ENCODE data around the gene TH. TPM values are rescaled to one million over a fixed set of nuclear protein-coding genes. Genes with fewer than 3 reads are reported as not detected.

TH gene
- total RNA-seq, result 0.20 TPM in 1 of 2 replicates, not detected in the other

GRCh38 chr11:2171591-2172003 is at the start of gene TH:
TSS of gene TH (minus strand) at chr11:2171815. CDS start at chr11:2171786, 29 bp downstream.

GRCh38 chr11:2160736-2161259 is 10.8 kb downstream of the TH start, which contains the start of gene INS:
TSS of gene INS (minus strand) at chr11:2161209. CDS start at chr11:2160971, 238 bp downstream.

GRCh38 chr11:2139123-2139521 is 32.5 kb downstream of the TH start, which contains the start of gene IGF2:
TSS of gene IGF2 (minus strand) at chr11:2139389. CDS start at chr11:2135523, 3,866 bp downstream.

Other genes starting within 250 kb of the TH start
- 95.2 and 101 TPM in 2 replicates for gene MRPL23, start 224.5 kb downstream of the TH start, total RNA-seq
- gene H19, start 174.0 kb downstream of the TH start, total RNA-seq, result 6.5 and 9.7 TPM in 2 replicates
- gene IGF2, start 32.4 kb downstream of the TH start, total RNA-seq, result 0.40 and 1.1 TPM in 2 replicates
- gene INS, start 10.6 kb downstream of the TH start, total RNA-seq, result not detected in 2 replicates
- gene ASCL2, start 98.8 kb upstream of the TH start, total RNA-seq, result not detected in 2 replicates
- not detected in 2 replicates for gene C11orf21, start 130.1 kb upstream of the TH start, total RNA-seq
- gene TSPAN32, start 130.2 kb upstream of the TH start, total RNA-seq, result not detected in 2 replicates
- 259 and 308 TPM in 2 replicates for gene CD81, start 205.5 kb upstream of the TH start, total RNA-seq
- gene TSSC4, start 228.9 kb upstream of the TH start, total RNA-seq, result 46.5 and 53.6 TPM in 2 replicates

Data from mammary microvascular endothelial cell (primary cell).